Measurements from ENCODE around the gene SND1. TPM values are rescaled to one million over a fixed set of nuclear protein-coding genes. Genes with fewer than 3 reads are reported as not detected.

The SND1 gene
- polyA plus RNA-seq, 3 donors = 46.5 to 97.3 (median 79.8) TPM

GRCh38 chr7:127752829-127753228 lies 100.8 kb downstream of the SND1 start:
- Histone ChIP-seq H3K27ac (ENCODE audit: low read depth in 1 of 2, low read length in 2 of 2) (no peak overlapping the region), H3K9ac (ENCODE audit: insufficient read depth, low read length, poor library complexity, severe bottlenecking) (no peak overlapping the region), H3K27me3 (ENCODE audit: control insufficient read depth in 2 of 2, insufficient read depth in 2 of 2, low read length in 2 of 2) (no peaks in the 10 kb centered on the region), H4K20me1 (ENCODE audit: insufficient read depth, low read length) (peaks cover 75% of the 10 kb centered on the region), H3K4me3 (replicated peaks in 1 of 3; ENCODE audit: low read depth in 2 of 3, low read length in 3 of 3) (no peak overlapping the region), H3K36me3 (replicated peaks in 1 of 2; ENCODE audit: control insufficient read depth in 1 of 2, insufficient read depth in 2 of 2, low read length in 2 of 2) (peaks cover 0 to 16% of the 10 kb centered on the region in 2 donors), H3K9me3 (replicated peaks in 1 of 2; ENCODE audit: control insufficient read depth in 1 of 2, insufficient read depth in 1 of 2, low read length in 2 of 2) (no peaks in the 10 kb centered on the region), H3K4me1 (ENCODE audit: control insufficient read depth in 1 of 2, insufficient read depth in 2 of 2, low read length in 2 of 2) (peaks cover 21 to 25% of the 10 kb centered on the region in 2 donors), H2AFZ (ENCODE audit: insufficient read depth, low read depth, low read length, poor library complexity, severe bottlenecking) (no peak overlapping the region), H3K79me2 (ENCODE audit: insufficient read depth, low read length) (peaks cover 94% of the 10 kb centered on the region), H3K4me2 (replicated peaks; ENCODE audit: extremely low read depth, low read length, poor library complexity, severe bottlenecking) (no peak overlapping the region)
- Mint-ChIP-seq H3K27ac (peak overlapping the region in 1 of 7 donors; percentile 6), H3K27me3 (ENCODE audit: low read depth in 3 of 3) (no peaks in the 10 kb centered on the region), H3K36me3 (peaks cover 22 to 23% of the 10 kb centered on the region in 2 donors), H3K4me3 (no peak overlapping the region), H3K9me3 (no peaks in the 10 kb centered on the region), H3K4me1 (peaks cover 42% of the 10 kb centered on the region)
- intact Hi-C loops (cut with micrococcal nuclease) = no loop called here
- no peak for DNase-seq
- TF ChIP-seq CTCF (IDR thresholded peaks at IDR 0.05) = no peak
- WGBS (ENCODE audit: insufficient coverage) = no CpG with 5 or more reads among the region's 1 CpG

- intact Hi-C loops (cut with micrococcal nuclease) = no loop called here
- TF ChIP-seq CTCF (IDR thresholded peaks at IDR 0.05) = no peak
- peaks cover 42% of the 10 kb centered on the region for H3K4me1 Mint-ChIP-seq
- Histone ChIP-seq H3K4me2 (replicated peaks; ENCODE audit: extremely low read depth, low read length, poor library complexity, severe bottlenecking) (no peak overlapping the region), H3K79me2 (ENCODE audit: insufficient read depth, low read length) (peaks cover 94% of the 10 kb centered on the region), H4K20me1 (ENCODE audit: insufficient read depth, low read length) (peaks cover 72% of the 10 kb centered on the region), H3K27me3 (ENCODE audit: control insufficient read depth in 2 of 2, insufficient read depth in 2 of 2, low read length in 2 of 2) (no peaks in the 10 kb centered on the region), H3K36me3 (replicated peaks in 1 of 2; ENCODE audit: control insufficient read depth in 1 of 2, insufficient read depth in 2 of 2, low read length in 2 of 2) (peaks cover 0 to 6% of the 10 kb centered on the region in 2 donors), H3K9ac (ENCODE audit: insufficient read depth, low read length, poor library complexity, severe bottlenecking) (no peak overlapping the region), H3K9me3 (replicated peaks in 1 of 2; ENCODE audit: control insufficient read depth in 1 of 2, insufficient read depth in 1 of 2, low read length in 2 of 2) (no peaks in the 10 kb centered on the region), H2AFZ (ENCODE audit: insufficient read depth, low read depth, low read length, poor library complexity, severe bottlenecking) (no peak overlapping the region), H3K27ac (ENCODE audit: low read depth in 1 of 2, low read length in 2 of 2) (no peak overlapping the region), H3K4me3 (replicated peaks in 1 of 3; ENCODE audit: low read depth in 2 of 3, low read length in 3 of 3) (no peak overlapping the region), H3K4me1 (ENCODE audit: control insufficient read depth in 1 of 2, insufficient read depth in 2 of 2, low read length in 2 of 2) (peaks cover 21 to 25% of the 10 kb centered on the region in 2 donors)
- H3K4me3 Mint-ChIP-seq = no peak overlapping the region
- no peaks in the 10 kb centered on the region for H3K27me3 Mint-ChIP-seq (ENCODE audit: low read depth in 3 of 3)
- H3K36me3 Mint-ChIP-seq = peaks cover 11 to 15% of the 10 kb centered on the region in 2 donors
- no peak for DNase-seq
- H3K27ac Mint-ChIP-seq = no peak overlapping the region
- no peaks in the 10 kb centered on the region for H3K9me3 Mint-ChIP-seq
Observed at GRCh38 chr7:127754457-127754856, 102.5 kb downstream of the SND1 start.

Data from CD14-positive monocyte (primary cell).